Hepatocyte (in vitro differentiated cells): ENCODE measurements around the gene CYB561D1.

ENCODE experiments used
- CTCF ChIP-seq: fragments of 200-600 bp; sonication (generic); IDR thresholded peaks from 2 replicates; pipeline ENCODE4 v1.5.1; 2016; ENCODE audit warnings: antibody characterized with exemption, mild to moderate bottlenecking; ENCODE audit not compliant: poor library complexity
- EZH2 ChIP-seq: fragments of 200-600 bp; sonication (generic); IDR thresholded peaks from 2 replicates; pipeline ENCODE4 v1.6.1; 2016; ENCODE audit warnings: antibody characterized with exemption, mild to moderate bottlenecking, borderline replicate concordance

GRCh38 chr1:109503935-109504334, 10.0 kb downstream of the CYB561D1 start:
- no peak for TF ChIP-seq CTCF
- no peak for TF ChIP-seq EZH2
